ENCODE data around the gene ARHGAP28. TPM values are rescaled to one million over a fixed set of nuclear protein-coding genes. Genes with fewer than 3 reads are reported as not detected.

The ARHGAP28 gene
- total RNA-seq, 1 donor from 2014 or later, result 104 TPM

DNA sequence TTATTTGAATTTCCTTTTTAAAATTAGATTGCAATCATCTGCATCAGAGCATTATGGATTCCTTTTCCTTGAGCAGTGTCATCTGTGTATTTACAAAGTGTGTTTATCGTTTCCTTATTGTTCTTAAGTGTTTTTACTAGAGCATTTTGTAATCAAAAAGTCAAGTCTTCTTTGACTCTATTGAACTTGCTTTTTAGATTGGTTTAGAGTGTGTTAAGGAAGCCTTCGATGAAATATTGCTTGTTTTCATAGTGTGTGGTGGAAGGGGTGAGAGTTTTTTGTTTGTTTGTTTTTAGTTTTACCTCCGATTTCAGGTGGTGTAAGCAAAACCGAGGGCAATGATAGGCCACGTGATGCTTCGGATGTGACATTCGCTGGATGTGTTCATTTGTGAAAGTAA, 45.7 kb downstream of the ARHGAP28 start:
- H3K4me1 Mint-ChIP-seq (ENCODE audit: unreplicated experiment), result peaks cover 40% of the 10 kb centered on the region

DNA sequence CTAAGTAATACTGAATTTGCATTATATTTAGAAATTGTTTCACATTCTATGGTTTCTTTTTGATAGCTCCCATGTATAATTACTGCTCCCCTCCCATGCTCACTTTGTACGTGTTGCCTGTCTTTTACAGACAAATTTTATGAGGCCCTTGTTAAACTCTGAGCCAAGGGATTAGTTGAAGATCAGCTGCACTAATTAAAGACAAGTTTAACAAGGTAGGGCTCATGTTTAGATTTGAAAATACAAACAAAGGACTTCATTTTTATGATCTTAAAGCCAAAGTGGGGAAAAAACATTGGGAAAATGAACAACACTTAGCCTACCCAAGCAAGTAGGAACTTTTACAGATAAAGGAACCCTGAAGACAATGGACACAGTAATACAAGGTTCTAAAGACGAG, 46.2 kb downstream of the ARHGAP28 start:
- peaks cover 15% of the 10 kb centered on the region for H3K36me3 Mint-ChIP-seq
- no peak for DNase-seq (ENCODE audit: extremely low spot score, unreplicated experiment)
- peak overlapping the region; percentile 48 for H3K27ac Mint-ChIP-seq
- H3K4me1 Mint-ChIP-seq (ENCODE audit: unreplicated experiment), result peaks cover 40% of the 10 kb centered on the region
- no peaks in the 10 kb centered on the region for H3K27me3 Mint-ChIP-seq
- peaks cover 4% of the 10 kb centered on the region for H3K9me3 Mint-ChIP-seq
- TF ChIP-seq, protein P1, sequence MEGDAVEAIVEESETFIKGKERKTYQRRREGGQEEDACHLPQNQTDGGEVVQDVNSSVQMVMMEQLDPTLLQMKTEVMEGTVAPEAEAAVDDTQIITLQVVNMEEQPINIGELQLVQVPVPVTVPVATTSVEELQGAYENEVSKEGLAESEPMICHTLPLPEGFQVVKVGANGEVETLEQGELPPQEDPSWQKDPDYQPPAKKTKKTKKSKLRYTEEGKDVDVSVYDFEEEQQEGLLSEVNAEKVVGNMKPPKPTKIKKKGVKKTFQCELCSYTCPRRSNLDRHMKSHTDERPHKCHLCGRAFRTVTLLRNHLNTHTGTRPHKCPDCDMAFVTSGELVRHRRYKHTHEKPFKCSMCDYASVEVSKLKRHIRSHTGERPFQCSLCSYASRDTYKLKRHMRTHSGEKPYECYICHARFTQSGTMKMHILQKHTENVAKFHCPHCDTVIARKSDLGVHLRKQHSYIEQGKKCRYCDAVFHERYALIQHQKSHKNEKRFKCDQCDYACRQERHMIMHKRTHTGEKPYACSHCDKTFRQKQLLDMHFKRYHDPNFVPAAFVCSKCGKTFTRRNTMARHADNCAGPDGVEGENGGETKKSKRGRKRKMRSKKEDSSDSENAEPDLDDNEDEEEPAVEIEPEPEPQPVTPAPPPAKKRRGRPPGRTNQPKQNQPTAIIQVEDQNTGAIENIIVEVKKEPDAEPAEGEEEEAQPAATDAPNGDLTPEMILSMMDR (conservative IDR thresholded peaks at IDR 0.05), result no peak
- H3K4me3 Mint-ChIP-seq, result peak overlapping the region; percentile 28

More for the DNA sequence above, 45.7 kb downstream of the ARHGAP28 start:
- no peak for DNase-seq (ENCODE audit: extremely low spot score, unreplicated experiment)
- peaks cover 4% of the 10 kb centered on the region for H3K9me3 Mint-ChIP-seq
- TF ChIP-seq, protein P1 (conservative IDR thresholded peaks at IDR 0.05), result no peak
- H3K27ac Mint-ChIP-seq, result peak overlapping the region; percentile 5
- no peaks in the 10 kb centered on the region for H3K27me3 Mint-ChIP-seq
- H3K4me3 Mint-ChIP-seq, result peak overlapping the region; percentile 34
- peaks cover 15% of the 10 kb centered on the region for H3K36me3 Mint-ChIP-seq

DNA sequence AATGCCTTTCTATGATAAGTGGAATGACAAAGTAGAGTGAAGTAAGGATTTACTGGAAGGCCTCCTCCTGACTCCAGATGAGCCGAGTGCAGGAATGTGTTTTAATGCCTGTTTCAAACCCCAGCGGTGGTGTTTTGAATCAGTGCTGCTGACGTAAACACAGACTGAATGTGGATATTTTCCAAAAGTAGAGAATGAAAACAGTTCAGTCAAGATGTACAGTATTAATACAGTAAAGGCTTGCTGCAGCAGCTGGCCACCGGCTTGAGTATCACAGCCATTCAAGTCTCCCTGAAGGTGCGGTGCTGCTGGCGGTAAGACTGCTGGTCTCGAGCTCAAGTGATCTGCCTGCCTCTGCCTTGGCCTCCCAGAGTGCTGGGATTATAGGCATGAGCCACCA, 46.7 kb downstream of the ARHGAP28 start:
- Mint-ChIP-seq H3K4me3 (peak overlapping the region; percentile 28), H3K27ac (peak overlapping the region; percentile 48), H3K4me1 (ENCODE audit: unreplicated experiment) (peaks cover 44% of the 10 kb centered on the region), H3K9me3 (peaks cover 4% of the 10 kb centered on the region), H3K36me3 (peaks cover 14% of the 10 kb centered on the region), H3K27me3 (no peaks in the 10 kb centered on the region)
- TF ChIP-seq, protein P1 (conservative IDR thresholded peaks at IDR 0.05), result no peak
- DNase-seq (ENCODE audit: extremely low spot score, unreplicated experiment), result no peak

DNA sequence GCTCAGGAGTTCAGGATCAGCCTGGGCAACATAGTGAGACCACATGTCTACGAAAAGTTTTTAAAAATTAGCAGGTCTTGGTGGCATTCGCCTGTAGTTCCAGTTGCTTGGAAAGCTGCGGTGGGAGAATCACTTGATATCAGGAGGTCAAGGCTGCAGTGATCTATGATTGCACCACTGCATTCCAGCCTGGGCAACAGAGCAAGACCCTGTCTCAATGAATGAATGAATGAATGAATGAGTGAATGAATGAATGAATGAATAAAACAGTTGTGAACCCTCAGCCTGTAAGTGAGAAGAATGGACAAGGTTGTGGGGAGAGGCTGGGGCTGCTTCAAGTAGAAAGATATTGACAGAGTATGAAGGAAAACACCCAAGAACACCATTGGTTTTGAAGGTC, 48.0 kb downstream of the ARHGAP28 start:
- DNase-seq (ENCODE audit: extremely low spot score, unreplicated experiment), result no peak
- Mint-ChIP-seq H3K4me1 (ENCODE audit: unreplicated experiment) (peaks cover 53% of the 10 kb centered on the region), H3K27ac (no peak overlapping the region), H3K9me3 (peaks cover 4% of the 10 kb centered on the region), H3K36me3 (peaks cover 15% of the 10 kb centered on the region), H3K4me3 (no peak overlapping the region), H3K27me3 (no peaks in the 10 kb centered on the region)
- TF ChIP-seq, protein P1 (conservative IDR thresholded peaks at IDR 0.05), result no peak

DNA sequence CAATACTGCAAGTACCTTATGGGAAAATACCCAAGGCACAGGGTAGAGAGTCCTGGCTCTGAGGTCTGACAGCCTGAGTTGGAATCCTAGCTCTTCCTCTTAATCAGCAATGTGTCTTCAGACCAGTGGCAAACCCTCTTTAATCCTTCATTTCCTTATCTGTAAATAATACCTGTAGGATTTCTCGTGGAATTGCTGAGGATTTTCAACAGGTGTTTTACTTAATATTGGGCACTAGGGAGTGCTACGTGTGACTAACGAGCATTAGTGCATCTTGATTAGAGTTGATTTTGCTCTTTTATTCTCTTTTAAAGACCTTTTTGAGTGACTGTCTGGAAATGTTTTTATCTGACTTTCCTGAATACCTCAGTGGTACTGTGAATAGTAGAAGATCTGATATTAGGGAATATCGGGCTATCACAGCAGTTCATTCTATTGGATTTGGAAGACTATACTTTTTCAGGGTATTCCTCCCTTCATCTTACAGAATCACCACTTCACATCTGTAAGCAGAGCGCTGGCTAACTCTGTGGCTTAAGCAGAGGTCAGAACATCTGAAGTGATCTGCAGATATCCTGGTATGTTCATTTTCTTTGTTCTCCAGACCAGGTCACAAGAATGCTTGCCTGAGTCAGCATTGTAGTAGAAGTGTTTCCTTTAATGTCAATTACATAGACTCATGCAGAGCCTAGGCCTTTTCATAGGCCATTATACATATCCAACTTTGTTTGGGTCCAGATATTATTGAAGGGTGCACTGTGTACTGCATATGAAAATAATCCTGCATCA, 49.1 kb downstream of the ARHGAP28 start:
- Mint-ChIP-seq H3K9me3 (peaks cover 4% of the 10 kb centered on the region), H3K27ac (no peak overlapping the region), H3K27me3 (no peaks in the 10 kb centered on the region), H3K36me3 (peaks cover 15% of the 10 kb centered on the region), H3K4me3 (peak overlapping the region; percentile 10), H3K4me1 (ENCODE audit: unreplicated experiment) (peaks cover 57% of the 10 kb centered on the region)
- no peak for DNase-seq (ENCODE audit: extremely low spot score, unreplicated experiment)
- TF ChIP-seq, protein P1 (conservative IDR thresholded peaks at IDR 0.05), result no peak
